Posterior cingulate gyrus (tissue), 11 donors: Measurements from ENCODE around the gene LGALS8.
A peak's percentile ranks its signal among the peaks of the same experiment; 100 is the strongest.
"Not testable (repeated sequence)": the region's sequence is repeated elsewhere in the genome, so short reads cannot be mapped to it uniquely, and the experiment has no call there.

Experiments
- DNase-seq, 10 donors: peaks; one replicate each; pipeline versions ENCODE4 v3.0.0 to v3.0.0-alpha.2; 2020 to 2021; ENCODE audit warnings: mixed read lengths in 3 of 10
- intact Hi-C: fragments of 100-400 bp; cut with DNase I; formaldehyde crosslinking; loops from one replicate; pipeline ENCODE4 v1.15.1; 2023

Gene LGALS8

GRCh38 chr1:236523704-236524141 lies at the start of gene LGALS8:
Gene LGALS8, plus strand, starts transcription at chr1:236523982. Its CDS starts 2,089 bp downstream, at chr1:236526071.
- intact Hi-C loops: no loop called here
- DNase-seq: peak; percentile 79 to 98 (median 88)

GRCh38 chr1:236476019-236476418 lies 47.8 kb upstream of the LGALS8 start:
- intact Hi-C loops: no loop called here
- DNase-seq: no peak

- intact Hi-C loops: no loop called here
- DNase-seq: no peak
Measured at GRCh38 chr1:236480758-236481436, 42.9 kb upstream of the LGALS8 start.

- DNase-seq: no peak
- intact Hi-C loops: no loop called here
Measured at GRCh38 chr1:236484310-236484971, 39.3 kb upstream of the LGALS8 start.

GRCh38 chr1:236486356-236487002 lies 37.3 kb upstream of the LGALS8 start:
- DNase-seq: no peak
- intact Hi-C loops: no loop called here

GRCh38 chr1:236489161-236489560 lies 34.6 kb upstream of the LGALS8 start:
- DNase-seq, intact Hi-C loops: not testable (repeated sequence)

GRCh38 chr1:236489710-236490377 lies 33.9 kb upstream of the LGALS8 start:
- intact Hi-C loops: loop anchor here (1.0 kb wide), 1 partner anchor 381 kb away; no protein-coding TSS in a partner anchor
- DNase-seq: no peak

GRCh38 chr1:236491469-236492136 lies 32.2 kb upstream of the LGALS8 start:
- intact Hi-C loops: no loop called here
- no peak for DNase-seq

GRCh38 chr1:236492378-236492777 lies 31.4 kb upstream of the LGALS8 start:
- intact Hi-C loops: no loop called here
- no peak for DNase-seq

- DNase-seq: no peak
- intact Hi-C loops: no loop called here
Measured at GRCh38 chr1:236494082-236494481, 29.7 kb upstream of the LGALS8 start.

- DNase-seq: no peak
- intact Hi-C loops: no loop called here
Measured at GRCh38 chr1:236494586-236495466, 29.0 kb upstream of the LGALS8 start.

GRCh38 chr1:236495467-236496112 lies 28.2 kb upstream of the LGALS8 start:
- intact Hi-C loops: no loop called here
- no peak for DNase-seq

- intact Hi-C loops: no loop called here
- DNase-seq: no peak
Measured at GRCh38 chr1:236497908-236498307, 25.9 kb upstream of the LGALS8 start.

GRCh38 chr1:236501093-236501492 lies 22.7 kb upstream of the LGALS8 start:
- intact Hi-C loops: no loop called here
- DNase-seq: no peak

GRCh38 chr1:236502579-236502971 lies 21.2 kb upstream of the LGALS8 start:
- DNase-seq: no peak
- intact Hi-C loops: no loop called here

- peak in 6 of 10 donors; percentile 18 to 86 (median 24) for DNase-seq
- intact Hi-C loops: no loop called here
Measured at GRCh38 chr1:236502972-236503639, 20.7 kb upstream of the LGALS8 start.

GRCh38 chr1:236504338-236504737 lies 19.4 kb upstream of the LGALS8 start:
- DNase-seq, intact Hi-C loops: not testable (repeated sequence)

GRCh38 chr1:236507022-236507700 lies 16.6 kb upstream of the LGALS8 start:
- intact Hi-C loops: no loop called here
- peak in 2 of 10 donors; percentile 16 to 24 for DNase-seq
